ENCODE measurements around the gene DEDD2. TPM values are rescaled to one million over a fixed set of nuclear protein-coding genes. Genes with fewer than 3 reads are reported as not detected.

DEDD2 gene, protein sequence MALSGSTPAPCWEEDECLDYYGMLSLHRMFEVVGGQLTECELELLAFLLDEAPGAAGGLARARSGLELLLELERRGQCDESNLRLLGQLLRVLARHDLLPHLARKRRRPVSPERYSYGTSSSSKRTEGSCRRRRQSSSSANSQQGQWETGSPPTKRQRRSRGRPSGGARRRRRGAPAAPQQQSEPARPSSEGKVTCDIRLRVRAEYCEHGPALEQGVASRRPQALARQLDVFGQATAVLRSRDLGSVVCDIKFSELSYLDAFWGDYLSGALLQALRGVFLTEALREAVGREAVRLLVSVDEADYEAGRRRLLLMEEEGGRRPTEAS
- total RNA-seq (2014; rRNA removed; shearing (Covaris generic)), result 32.7 and 36.3 TPM in 2 replicates

DNA sequence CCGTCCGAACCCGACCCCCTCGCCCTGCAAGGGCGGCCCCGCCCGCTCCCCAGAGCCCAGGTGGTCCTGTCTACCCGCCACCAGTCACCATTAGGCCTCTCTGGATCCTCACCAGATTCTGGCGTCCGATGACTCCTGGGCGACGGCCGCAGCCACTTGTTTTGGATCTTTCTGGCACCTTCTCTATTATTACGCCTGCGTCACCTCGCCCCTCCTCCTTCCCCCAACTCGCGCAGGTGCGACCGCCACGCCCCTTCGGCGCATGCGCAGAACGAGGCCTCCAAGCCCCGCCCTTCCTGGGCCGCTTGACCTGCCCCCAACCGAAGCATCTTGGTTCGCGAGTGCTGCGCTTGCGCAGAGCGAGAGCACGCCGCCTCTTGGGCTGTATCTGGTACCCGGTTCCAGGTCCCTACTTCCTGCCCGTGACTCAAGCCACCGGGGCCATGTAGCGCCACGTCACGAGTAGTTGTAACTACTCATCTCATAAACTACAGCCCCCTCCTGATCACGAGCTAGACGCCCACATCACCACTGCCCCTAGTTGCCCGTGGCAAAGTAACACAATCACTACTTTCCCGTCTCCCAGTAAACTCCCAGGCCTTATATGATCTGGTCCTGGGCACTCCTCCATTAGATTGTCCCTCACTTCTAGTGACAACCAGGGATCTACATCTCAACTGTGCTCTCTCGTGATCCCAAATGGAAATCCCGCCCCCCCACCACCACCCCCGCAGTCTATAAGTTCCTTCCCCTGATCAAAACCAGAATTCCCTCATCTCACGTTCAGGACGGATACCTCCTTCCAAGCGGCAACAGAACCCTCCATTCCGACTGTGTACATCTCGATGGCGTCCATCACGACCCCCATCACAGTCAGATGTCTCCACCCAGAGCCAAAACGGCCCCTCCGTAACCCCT lies at the start of gene DEDD2:
Gene DEDD2, minus strand, starts transcription at position 158 of the 918 bp plus-strand sequence. CDS start 670 bp downstream, outside the sequence.

DNA sequence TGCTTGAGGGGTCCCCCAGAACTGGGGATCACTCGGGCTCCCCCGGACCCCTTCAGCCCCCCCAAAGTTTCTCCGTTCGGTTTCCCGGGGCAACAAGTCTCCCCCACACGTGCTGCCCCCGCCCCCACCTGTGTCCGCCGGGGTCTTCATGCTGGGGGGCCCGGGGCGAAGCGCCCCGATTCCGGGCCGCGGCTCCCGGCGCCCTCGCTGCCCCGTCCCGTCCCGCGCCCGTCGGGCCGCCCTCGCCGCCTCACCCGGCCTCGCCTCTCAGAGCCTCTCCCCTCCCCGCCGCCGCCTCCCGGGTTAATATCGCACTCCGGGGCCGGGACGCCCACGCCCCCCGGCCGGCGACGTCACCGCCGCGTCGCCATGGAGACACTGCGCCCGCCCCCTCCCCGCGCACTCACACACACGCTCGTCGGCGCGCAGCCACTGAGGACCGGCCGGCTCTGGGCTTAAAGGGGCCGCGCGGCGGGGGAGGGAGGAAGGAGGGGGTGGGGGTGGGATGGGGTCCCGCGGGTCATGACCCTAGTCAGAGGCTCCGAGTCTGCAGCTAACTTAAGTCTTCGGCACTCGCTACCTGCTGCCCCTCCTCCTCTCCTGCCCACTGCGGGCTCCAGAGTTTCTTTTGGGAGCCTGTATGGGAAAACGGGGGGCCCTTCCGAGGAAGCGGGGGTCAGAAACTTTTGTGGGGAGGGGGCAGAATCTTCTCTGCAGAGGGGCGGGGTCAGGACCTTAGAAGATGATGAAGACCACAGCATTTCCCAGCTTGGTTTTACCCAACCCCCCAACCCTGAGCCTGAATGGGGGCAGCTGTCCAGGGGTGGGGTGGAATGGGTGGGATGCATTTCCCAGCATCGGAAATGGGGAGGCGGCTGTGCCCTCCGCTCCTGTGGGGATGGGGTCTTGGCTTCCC lies 37.6 kb upstream of the DEDD2 start, which contains the start of gene ERF:
Gene ERF, minus strand, starts transcription at position 279 of the 916 bp plus-strand sequence. Its CDS starts 129 bp downstream, at position 150.

DNA sequence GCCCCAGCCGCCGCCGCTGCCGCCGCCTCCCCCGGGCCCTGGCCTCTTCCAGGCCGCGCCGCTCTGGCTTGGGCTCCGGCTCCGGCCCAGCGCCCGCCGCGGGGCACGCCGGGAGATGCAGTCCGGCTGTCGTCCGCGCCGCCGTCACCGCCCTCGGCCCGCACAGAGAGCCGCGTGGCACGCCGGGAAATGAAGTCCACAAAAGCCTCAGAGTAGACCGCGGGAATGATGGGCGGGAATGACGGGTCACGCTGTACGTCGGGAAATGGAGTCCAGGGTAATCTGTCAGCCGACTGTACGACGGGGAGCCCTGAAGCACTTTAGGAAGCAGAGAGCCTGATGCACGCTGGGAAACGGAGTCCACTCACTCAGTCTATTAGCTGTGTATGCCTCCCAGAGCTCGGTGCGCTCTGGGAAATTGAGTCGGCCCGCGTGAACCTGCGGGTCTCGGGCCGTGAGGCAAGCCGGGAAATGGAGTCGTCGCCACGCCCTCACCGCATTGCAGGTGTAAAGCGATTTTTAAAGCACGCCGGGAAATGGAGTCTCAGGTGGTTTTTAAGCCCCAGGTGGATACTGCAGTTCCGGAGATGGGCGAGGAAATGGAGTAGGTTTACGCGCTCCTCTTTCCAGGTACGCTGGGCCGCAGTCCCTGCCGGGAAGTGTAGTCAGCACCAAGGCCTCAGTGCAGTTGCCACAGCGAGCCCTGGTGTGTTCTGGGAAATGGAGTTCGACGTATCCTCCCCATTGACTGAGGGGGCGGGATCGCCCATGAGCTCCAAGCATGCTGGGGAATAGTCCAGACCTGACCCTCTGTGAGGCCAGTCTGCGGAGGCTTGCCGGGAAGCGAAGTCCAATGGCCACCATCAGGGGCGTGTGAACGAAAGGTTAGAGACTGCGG lies 25.3 kb upstream of the DEDD2 start, which contains the start of gene GSK3A:
Gene GSK3A, minus strand, starts transcription at position 91 of the 898 bp plus-strand sequence. CDS start 137 bp downstream, outside the sequence.

DNA sequence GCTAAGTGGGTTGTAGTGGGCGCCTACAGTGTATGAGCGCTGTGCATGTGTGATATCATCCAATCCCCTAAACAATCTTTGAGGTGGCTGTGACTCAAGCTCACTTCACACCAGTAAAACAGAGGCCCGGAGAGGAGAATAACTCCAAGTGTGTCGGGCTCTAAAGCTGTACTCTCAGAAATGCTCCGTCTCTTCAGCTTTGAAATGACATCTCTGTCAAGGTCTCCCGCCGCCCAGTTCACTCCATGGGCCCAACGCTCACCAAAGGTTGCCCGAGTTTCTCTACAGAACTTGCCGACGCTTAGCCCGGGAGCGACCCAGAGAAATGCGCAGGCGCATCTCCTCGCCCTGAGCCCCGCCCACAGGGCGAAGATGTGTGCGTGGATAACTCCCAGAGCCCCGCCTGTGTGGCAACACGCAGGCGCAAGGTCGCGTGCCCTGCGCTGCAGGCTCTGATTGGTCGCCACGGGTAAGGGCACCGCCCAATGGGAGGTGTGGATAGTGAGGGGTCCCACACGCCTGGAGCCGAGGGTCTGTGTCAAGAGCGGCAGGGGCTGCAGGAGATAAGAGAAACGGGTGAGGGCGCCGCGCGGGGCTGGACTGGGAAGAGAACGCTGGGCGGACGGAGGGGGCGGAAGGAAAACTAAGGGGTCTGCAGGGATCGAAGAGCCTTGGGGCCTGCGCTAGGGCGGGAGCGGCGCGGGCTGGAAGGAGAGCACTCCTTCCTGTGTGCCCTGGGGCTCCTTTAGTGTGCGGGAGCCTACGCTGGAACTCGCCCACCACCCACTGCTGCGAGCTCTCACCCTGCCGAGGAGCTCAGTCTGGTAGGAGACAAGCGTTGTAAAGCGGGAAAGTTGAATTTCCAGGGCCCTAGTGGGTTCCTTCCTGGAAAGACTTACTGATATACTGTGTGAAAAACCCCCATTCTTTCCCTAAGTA lies 2.6 kb upstream of the DEDD2 start, which contains the start of gene ZNF526:
Gene ZNF526, plus strand, starts transcription at position 501 of the 939 bp plus-strand sequence. CDS start 4,092 bp downstream, outside the sequence.

Other genes with a start within 250 kb of the DEDD2 start
- gene ATP1A3, start 223.4 kb downstream of the DEDD2 start, total RNA-seq (2014; rRNA removed; shearing (Covaris generic)), result not detected in 2 replicates
- gene GRIK5, start 147.5 kb downstream of the DEDD2 start, total RNA-seq (2014; rRNA removed; shearing (Covaris generic)), result 0.16 and 0.23 TPM in 2 replicates
- gene ZNF574, start 141.5 kb downstream of the DEDD2 start, total RNA-seq (2014; rRNA removed; shearing (Covaris generic)), result 14.7 and 15.3 TPM in 2 replicates
- gene POU2F2, start 85.2 kb downstream of the DEDD2 start, total RNA-seq (2014; rRNA removed; shearing (Covaris generic)), result 0.08 and 1.2 TPM in 2 replicates
- 7.0 and 7.4 TPM in 2 replicates for gene ZNF526, start 2.6 kb upstream of the DEDD2 start, total RNA-seq (2014; rRNA removed; shearing (Covaris generic))
- gene GSK3A, start 24.9 kb upstream of the DEDD2 start, total RNA-seq (2014; rRNA removed; shearing (Covaris generic)), result 25.0 and 27.8 TPM in 2 replicates
- gene ERF, start 37.5 kb upstream of the DEDD2 start, total RNA-seq (2014; rRNA removed; shearing (Covaris generic)), result 61.6 and 75.0 TPM in 2 replicates
- 21.3 and 24.1 TPM in 2 replicates for gene CIC, start 51.6 kb upstream of the DEDD2 start, total RNA-seq (2014; rRNA removed; shearing (Covaris generic))
- gene PRR19, start 84.5 kb upstream of the DEDD2 start, total RNA-seq (2014; rRNA removed; shearing (Covaris generic)), result 0.91 and 1.6 TPM in 2 replicates
- gene PAFAH1B3, start 84.9 kb upstream of the DEDD2 start, total RNA-seq (2014; rRNA removed; shearing (Covaris generic)), result 44.2 and 66.5 TPM in 2 replicates
- gene TMEM145, start 95.6 kb upstream of the DEDD2 start, total RNA-seq (2014; rRNA removed; shearing (Covaris generic)), result 2.2 and 5.0 TPM in 2 replicates
- gene MEGF8, start 108.0 kb upstream of the DEDD2 start, total RNA-seq (2014; rRNA removed; shearing (Covaris generic)), result 18.9 and 20.3 TPM in 2 replicates
- 0.80 and 5.1 TPM in 2 replicates for gene CNFN, start 172.6 kb upstream of the DEDD2 start, total RNA-seq (2014; rRNA removed; shearing (Covaris generic))
- gene LIPE, start 209.7 kb upstream of the DEDD2 start, total RNA-seq (2014; rRNA removed; shearing (Covaris generic)), result 3.7 and 3.9 TPM in 2 replicates
- 0.45 TPM in 1 of 2 replicates, not detected in the other for gene CXCL17, start 225.3 kb upstream of the DEDD2 start, total RNA-seq (2014; rRNA removed; shearing (Covaris generic))